Subcutaneous adipose tissue (tissue), 4 donors: Measurements from ENCODE around the gene ECEL1. TPM values are rescaled to one million over a fixed set of nuclear protein-coding genes. Genes with fewer than 3 reads are reported as not detected.

Experiments
- total RNA-seq, 4 donors: library from RNA; depleted of rRNA; stranded (reverse); fragments of >200 nt; gene quantifications; one replicate each; pipeline ENCODE4 v1.1.0, GENCODE V29; 2016
- TF ChIP-seq, protein P1 (sequence below): fragments of 450-650 bp; IDR thresholded peaks from one replicate; pipeline ENCODE4 v1.5.1; 2016; ENCODE audit warnings: low read depth, mild to moderate bottlenecking, control low read depth, antibody characterized with exemption, moderate library complexity

ECEL1 gene
- total RNA-seq, 4 donors from 2014 or later = not detected

DNA sequence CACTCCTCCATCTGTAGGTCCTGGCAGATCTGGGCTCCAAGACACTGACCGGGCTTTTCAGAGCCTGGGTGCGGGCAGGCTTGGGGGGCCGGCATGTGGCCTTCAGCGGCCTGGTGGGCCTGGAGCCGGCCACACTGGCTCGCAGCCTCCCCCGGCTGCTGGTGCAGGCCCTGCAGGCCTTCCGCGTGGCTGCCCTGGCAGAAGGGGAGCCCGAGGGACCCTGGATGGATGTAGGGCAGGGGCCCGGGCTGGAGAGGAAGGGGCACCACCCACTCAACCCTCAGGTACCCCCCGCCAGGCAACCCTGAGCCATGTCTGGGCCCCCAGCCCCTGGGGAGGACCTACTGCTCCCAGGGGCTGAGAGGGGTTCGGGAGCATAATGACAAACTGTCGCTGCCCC lies 37.6 kb upstream of the ECEL1 start:
- TF ChIP-seq, protein P1, sequence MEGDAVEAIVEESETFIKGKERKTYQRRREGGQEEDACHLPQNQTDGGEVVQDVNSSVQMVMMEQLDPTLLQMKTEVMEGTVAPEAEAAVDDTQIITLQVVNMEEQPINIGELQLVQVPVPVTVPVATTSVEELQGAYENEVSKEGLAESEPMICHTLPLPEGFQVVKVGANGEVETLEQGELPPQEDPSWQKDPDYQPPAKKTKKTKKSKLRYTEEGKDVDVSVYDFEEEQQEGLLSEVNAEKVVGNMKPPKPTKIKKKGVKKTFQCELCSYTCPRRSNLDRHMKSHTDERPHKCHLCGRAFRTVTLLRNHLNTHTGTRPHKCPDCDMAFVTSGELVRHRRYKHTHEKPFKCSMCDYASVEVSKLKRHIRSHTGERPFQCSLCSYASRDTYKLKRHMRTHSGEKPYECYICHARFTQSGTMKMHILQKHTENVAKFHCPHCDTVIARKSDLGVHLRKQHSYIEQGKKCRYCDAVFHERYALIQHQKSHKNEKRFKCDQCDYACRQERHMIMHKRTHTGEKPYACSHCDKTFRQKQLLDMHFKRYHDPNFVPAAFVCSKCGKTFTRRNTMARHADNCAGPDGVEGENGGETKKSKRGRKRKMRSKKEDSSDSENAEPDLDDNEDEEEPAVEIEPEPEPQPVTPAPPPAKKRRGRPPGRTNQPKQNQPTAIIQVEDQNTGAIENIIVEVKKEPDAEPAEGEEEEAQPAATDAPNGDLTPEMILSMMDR = no peak

DNA sequence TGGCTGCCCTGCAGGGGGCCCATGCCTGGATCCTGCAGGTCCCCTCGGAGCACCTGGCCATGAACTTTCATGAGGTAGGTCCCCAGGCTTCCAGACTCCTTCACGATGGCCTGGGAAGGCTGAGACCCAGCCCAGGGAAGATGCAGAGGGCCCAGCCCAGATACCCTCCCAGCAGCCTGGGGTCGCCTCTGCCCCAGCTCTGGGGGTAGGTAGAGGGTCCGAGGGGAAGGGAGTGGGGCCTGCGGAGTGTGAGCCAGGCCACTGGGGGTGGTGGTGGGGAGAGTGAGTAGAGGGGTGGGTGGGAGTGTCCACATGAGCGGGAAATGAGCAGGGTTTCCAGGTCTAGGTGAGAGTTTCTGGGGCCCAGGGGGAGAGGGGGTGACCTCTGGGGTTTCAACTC lies 37.1 kb upstream of the ECEL1 start:
- TF ChIP-seq, protein P1 = no peak

DNA sequence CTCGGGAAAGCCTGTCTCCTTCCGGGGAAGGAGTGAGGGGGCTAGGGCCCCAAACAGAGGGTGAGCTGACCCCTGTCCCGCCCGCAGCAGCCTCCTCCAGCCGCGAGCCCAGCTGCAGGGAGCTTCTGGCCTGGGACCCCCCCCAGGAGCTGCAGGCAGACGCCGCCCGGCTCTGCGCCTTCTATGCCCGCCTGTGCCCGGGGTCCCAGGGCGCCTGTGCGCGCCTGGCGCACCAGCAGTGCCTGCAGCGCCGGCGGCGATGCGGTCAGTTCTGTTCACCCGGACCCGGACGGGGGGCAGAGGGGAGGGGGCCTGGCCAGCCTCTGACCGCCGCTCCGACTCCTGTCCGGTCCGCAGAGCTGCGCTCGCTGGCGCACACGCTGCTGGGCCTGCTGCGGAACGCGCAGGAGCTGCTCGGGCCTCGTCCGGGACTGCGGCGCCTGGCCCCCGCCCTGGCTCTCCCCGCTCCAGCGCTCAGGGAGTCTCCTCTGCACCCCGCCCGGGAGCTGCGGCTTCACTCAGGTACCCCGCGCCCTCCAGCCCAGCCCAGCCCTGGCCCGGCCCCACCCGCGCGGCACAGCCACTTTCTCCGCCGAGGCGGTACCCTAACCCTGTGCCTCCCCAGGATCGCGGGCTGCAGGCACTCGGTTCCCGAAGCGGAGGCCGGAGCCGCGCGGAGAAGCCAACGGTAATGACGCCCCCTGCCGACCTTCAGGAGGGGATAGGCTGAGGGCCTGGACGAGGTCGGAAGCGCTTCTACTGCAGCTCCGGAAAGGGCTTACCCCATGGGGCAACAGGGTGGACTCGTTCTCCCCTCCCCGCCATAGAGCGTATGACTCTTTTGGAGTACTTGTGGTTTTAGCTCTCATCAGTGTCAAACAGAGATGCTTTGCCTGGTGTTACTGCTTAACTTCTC lies 36.3 kb upstream of the ECEL1 start:
- TF ChIP-seq, protein P1 = no peak

DNA sequence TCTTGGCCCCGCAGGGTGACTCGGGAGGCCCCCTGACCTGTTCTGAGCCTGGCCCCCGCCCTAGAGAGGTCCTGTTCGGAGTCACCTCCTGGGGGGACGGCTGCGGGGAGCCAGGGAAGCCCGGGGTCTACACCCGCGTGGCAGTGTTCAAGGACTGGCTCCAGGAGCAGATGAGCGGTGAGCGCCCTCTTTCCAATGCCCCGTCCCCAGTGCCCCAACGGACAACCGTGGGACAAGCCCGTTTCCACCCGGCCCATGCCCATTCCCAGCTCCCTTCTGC lies 35.7 kb upstream of the ECEL1 start:
- TF ChIP-seq, protein P1 = no peak

DNA sequence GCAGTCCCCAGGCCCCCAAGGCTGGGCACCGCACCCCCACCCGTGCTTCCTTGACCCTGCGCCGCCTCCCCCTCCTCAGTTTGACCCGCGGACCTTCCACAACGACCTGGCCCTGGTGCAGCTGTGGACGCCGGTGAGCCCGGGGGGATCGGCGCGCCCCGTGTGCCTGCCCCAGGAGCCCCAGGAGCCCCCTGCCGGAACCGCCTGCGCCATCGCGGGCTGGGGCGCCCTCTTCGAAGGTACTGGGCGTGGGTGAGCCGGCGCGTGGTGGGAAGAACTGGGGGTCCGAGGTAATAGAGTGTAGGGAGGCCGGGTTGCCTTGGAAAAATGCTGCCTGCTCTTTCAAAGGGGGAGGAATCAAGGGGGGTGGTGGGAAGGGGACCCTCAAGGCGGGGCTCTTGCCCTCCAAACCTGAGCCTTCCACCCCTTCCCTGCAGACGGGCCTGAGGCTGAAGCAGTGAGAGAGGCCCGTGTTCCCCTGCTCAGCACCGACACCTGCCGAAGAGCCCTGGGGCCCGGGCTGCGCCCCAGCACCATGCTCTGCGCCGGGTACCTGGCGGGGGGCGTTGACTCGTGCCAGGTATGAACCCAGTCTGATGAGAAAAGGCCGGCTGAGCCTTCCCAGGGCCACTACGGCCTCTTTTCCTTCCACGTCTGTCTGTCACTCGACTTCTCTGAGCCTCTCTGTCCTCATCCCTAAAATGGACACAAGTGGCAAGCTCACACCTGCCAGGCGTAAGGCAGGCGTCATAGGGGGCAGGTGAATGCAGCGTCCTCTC lies 35.2 kb upstream of the ECEL1 start:
- TF ChIP-seq, protein P1 = no peak

DNA sequence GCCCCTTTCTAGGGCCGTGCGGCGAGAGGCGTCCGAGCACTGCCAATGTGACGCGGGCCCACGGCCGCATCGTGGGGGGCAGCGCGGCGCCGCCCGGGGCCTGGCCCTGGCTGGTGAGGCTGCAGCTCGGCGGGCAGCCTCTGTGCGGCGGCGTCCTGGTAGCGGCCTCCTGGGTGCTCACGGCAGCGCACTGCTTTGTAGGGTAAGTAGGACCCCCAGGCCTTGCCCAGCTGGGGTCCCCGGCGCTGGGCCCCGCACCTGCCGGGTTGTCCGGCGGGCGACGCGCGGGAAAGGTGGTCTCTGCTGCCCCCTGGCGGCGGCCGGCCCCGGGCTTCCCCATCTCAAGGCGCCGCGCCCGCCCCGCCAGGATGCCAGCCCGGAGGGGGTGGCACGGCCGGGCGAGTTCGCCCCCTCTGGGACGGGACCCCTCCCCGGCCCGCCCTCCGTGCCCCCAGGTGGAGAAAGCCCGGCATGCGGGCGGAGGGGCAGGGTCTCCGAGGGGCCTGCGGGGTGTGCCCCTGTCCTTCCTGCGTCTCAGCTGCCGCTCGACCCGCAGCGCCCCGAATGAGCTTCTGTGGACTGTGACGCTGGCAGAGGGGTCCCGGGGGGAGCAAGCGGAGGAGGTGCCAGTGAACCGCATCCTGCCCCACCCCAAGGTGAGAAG lies 34.5 kb upstream of the ECEL1 start:
- TF ChIP-seq, protein P1 = no peak

DNA sequence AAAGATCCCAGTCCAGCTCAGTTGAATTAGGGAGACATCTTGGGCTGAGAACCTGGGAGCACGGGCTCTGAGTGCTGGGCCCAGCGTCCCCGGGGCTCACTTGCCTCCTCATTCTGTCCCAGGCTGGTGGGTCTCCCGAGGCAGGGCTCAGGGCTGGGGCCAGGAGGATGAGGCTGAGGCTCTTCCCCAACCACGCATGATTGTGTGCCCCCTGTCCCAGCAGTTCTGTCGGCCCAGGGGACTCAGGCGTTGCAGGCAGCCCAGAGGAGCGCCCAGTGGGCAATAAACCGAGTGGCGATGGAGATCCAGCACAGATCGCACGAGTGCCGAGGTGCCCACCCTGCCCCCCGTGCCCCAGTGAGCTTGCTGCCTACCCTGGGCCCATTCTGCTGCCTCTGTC lies 33.5 kb upstream of the ECEL1 start:
- TF ChIP-seq, protein P1 = no peak
